ENCODE measurements around the gene SMIM13.

The SMIM13 gene

DNA sequence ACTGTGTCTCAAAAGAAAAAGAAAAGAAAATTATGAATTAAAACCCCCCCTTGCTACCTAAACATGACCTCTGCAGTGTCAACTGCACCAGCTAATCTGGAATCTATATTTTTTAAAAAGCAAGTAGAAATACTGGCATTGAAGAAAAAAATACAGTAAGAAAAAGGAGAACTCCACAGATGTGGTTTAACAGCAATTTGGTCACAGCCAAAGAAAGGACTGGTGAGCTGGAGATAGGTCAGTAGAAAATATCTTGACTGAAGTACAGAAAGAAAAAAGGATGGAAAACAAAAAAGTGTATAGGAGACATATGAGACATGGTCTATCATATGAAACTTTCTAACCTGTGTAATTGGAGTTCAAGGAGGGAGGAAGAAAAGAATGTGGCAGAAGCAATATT lies 62.0 kb downstream of the SMIM13 start:
- no peak for DNase-seq

- no peak for DNase-seq
These were observed 66.6 kb downstream of the SMIM13 start for GRCh38 chr6:11160199-11160598.

DNA sequence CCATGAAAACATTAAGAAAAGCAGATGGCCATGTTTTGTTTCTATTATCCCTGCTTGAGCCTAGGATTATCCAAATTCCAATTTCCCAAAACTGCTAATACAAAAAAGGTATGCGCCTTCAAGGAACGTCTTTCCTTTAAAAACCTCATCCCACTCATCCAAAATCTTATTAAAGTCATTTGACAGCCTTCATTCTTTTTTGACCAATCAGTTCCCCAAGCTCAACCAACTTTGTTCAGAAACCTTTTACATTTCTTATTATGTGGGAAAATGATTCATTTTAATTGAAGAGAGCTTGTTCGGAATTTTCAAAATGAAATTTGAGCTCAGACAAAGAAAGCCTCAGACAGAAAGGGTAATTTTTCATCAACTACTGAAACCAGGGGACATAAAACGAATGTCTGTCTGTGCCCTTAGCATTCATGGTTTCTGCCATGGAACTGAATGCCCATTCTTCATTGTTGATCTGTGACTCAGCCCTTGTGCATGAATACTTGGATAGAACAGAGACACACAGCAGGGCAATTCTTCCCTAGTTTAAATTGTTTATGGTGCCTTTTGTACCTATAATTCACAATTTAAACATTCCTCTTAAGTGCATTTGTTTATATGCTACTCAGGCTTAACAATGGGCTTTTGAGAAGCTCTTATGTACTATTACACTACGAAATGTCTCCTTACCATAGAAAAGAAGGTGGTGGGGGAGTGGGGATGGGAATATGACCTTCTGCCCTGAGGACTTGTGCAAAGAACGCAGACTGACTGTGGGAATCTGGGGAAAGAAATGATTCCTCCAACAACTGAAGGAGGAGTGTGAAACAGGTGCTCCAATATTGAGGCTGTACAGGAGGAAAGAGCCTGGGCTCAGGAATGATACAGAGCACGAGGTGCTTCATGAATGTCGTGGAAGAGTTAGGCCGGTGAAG lies 67.7 kb downstream of the SMIM13 start:
- DNase-seq = no peak

DNA sequence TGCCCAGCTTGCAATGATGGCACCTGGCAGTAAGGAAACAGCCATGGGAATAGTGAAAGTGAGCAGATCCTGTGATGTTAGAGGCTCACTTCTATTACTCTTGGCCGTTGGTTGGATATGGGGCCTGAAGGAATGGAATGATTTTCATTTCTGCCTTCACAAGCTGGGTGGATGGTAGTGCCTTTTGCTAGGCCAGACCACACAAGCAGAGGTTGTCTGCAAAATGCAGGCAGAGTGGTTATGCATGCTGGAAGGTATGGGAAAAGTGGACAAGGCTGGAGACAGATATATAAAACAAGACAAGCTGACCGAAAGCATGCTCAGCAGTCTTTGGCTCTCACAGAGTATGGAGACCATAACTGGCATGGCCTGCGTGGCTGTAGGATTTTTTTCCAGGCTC lies 68.6 kb downstream of the SMIM13 start:
- no peak for DNase-seq

DNA sequence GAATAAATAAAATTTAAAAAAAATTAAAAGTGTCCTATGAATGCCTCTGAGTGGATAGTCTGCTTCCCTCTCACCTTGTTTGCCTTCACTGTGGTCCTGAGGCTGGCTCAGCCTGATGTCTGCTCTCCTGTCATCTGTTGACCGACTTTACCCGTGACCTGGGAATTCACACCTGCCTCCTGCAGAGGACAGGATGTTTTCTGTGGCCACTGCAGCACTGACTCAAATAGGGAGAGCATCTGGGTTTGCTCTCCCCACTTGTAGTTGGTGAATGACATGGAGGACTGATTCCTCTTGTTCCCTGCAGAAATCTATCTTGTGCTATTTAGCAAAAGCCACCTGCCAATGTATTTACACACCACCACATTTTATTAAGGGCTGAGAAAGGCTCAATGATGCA lies 70.3 kb downstream of the SMIM13 start:
- no peak for DNase-seq

GRCh38 chr6:11164717-11165646 lies 71.3 kb downstream of the SMIM13 start:
- DNase-seq = no peak

DNA sequence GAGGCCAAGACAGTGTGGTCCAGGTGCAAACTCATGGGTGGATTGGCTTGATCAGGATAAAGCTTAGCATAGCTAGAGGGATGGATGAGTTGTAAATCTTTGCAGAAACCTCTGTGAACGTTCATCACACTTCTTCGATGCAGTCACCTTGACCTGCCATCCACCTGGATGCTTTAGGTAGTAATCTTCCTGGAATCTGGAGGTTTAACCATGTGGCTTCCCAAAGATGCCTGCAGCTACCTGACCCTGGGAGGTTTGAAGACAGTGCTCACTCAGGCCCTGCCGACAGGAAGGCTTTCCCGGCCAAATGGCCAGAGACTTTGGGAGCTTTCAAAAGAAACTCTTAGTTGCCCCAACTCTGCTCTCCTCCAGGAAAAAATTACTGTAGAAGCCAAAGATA lies 73.3 kb downstream of the SMIM13 start:
- DNase-seq = no peak

DNA sequence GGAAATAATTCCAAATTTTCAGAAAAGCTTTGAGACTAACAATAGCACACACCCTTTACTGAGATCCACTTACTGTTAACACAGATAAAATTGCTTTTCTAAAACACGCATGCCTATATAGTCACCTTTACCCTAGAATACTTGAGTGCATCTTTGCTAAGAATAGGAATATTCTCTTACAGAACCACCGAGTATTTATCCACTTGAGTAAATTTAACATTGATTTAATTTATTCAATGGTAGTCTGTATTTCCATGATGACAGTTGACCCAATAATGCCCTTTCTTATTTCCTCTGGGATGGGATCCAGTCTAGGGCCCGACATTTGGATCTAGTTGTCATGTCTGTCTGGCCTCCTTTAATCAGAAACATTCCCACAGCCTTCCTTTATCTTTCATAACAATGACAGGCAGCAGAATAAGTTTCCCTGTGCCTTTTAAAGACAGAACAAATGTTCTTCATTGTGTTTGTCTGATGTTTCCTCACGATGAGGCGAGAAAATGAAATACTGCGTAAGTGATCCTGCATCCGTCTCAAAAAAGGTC lies 74.5 kb downstream of the SMIM13 start:
- no peak for DNase-seq

- no peak for DNase-seq
These were observed 78.3 kb downstream of the SMIM13 start for GRCh38 chr6:11171952-11172351.

DNA sequence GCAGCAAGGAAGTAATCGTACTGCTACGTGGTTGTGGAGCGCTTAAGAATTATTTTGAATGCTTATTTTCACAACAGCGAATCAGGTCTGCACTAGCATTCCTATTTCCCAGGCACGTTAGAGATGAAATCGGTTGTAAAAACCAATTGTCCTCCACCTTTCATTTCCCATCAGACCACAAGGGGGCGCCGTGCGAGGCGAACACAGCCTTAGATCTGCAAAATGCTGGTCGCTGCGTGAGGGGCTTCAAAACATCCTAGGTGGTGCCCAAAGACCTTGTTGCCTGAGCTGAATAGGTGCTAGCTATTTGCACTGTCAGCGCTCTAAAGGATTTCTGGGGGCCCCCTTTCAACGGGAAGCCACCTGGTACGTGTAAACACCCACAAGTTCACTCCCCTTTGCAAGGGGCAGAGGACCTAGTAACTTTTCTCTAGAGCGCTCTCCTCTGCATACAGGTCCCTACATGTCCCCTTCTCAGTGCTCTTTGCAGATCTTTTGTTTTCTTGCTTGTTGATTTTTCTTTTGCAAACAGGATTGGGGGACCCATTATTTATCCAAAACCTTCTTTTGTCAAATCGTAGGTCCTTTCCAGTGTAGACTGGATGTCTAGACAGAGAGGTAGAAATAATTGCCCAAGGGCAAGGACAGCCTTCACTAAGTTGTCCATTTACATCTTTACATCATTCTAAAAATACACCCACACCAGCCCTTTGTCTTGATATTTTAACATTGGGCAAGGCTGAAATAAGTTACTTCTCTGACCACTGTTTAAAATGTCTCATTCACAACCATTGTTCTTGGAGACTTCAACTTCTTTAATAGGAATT lies 79.1 kb downstream of the SMIM13 start:
- DNase-seq = peak; percentile 67

GRCh38 chr6:11174242-11174611 lies 80.6 kb downstream of the SMIM13 start:
- no peak for DNase-seq

- no peak for DNase-seq
These were observed 83.6 kb downstream of the SMIM13 start for GRCh38 chr6:11177271-11177670.

GRCh38 chr6:11179088-11179418 lies 85.4 kb downstream of the SMIM13 start:
- no peak for DNase-seq

DNA sequence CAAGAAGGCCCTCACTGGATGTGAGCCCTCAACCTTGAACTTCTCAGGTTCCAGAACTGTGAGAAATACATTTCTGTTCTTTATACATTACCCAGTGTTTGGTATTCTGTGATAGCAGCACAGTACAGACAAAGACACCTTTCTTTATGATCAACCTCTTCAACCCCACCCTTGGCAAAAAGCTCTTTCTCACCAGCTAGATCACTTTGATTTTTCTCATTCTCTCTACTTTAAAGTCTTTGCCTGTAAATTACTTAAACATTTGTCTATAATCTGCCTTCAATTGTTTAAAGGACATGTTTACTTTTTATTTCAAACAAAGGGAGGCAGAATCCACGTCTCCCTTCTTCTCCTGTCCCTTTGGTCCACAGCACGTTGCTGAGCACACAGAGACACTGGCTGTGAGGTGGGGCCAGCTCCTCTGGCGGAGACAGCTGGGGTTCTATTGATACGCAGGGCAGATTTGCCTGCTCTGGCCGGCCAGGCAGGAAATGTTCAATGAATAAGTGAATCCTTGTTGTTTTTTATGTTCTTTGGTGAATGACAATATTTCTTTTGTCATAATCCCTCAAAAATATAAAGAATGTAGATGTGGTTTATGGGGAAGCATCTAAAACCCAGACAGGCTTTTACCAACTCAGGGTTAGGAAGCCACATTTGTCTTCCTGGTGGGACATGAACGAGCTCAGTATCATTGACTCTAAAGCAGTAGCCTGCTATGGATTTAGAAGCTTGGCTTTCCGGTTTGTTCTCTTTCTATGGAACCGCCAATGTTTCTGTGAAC lies 86.0 kb downstream of the SMIM13 start:
- no peak for DNase-seq

GRCh38 chr6:11181478-11182136 lies 88.0 kb downstream of the SMIM13 start:
- DNase-seq = no peak

DNA sequence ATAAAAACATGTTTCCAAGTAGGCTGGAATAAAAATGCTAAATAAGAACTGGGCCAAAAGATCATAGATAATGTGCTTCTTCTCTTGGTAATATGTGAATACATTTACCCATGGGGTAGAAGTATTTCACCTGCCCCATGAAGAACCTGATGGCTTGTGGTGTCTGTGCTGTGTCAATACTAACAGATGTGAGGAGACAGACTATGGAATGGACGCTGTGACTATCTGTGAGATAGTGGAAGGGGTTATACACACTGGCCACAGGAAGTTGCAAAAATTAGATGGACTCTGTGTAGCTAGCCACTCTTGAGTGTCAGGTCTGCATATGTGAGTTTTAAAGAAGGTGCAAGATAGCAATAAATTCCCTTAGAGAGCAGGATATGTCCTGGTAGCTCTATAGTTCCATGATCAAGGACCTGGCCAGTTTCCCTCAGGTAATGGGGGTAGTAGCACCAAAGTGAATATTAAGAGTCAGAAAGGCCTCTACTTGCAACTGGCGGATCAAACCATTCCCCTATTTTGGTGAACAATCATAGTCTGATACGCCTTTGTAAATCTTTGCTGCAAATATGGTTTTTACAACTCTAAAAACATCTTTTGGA lies 90.2 kb downstream of the SMIM13 start:
- no peak for DNase-seq

- no peak for DNase-seq
These were observed 91.7 kb downstream of the SMIM13 start for GRCh38 chr6:11185204-11185842.

DNA sequence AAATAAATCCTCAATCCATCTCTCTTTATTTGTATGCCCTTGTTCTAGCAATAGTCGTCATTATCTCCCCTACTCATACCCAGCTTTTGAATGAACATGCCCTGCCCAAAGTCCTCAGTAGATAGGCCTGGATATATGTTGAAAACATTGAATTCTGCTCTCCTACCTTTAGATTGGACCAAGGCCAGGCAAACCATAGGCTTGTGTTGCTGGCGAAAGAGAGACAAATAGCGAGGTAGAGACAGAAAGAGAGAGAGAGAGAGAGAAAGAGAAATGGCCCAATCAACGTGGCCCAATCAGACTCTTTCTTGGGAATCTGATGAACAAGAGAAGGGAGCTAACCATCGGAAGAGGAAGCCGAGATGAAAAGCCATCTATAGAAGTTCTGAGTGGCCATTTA lies 93.7 kb downstream of the SMIM13 start:
- DNase-seq = no peak

All from right kidney (tissue), 1 donor.